PFSK-1 (cell line): ENCODE data around the gene ARHGAP35.

Experiments used
- POLR2AphosphoS5 ChIP-seq: IDR thresholded peaks from 2 replicates; pipeline ENCODE4 v1.6.1; 2012; ENCODE audit warnings: low read depth, mild to moderate bottlenecking, control low read depth, low read length, moderate library complexity
- TAF1 ChIP-seq: IDR thresholded peaks from 2 replicates; pipeline ENCODE4 v1.6.1; 2012; ENCODE audit warnings: low read length, control low read depth, borderline replicate concordance; ENCODE audit not compliant: insufficient read depth

- no peak for TF ChIP-seq TAF1
- no peak for TF ChIP-seq POLR2AphosphoS5
Measured at GRCh38 chr19:46834121-46834520, 26.7 kb upstream of the ARHGAP35 start.
